GM12865 (cell line): ENCODE data around the gene PPP2R5C.

Experiments
- DNase-seq: peaks from one replicate; pipeline ENCODE4 v3.0.0; 2010; ENCODE audit warnings: low read depth
- H3K4me3 ChIP-seq: 2 replicates; pipeline ENCODE4 v1.5.1; 2011; ENCODE audit warnings: mild to moderate bottlenecking, low read depth, low read length, control low read depth
- CTCF ChIP-seq: IDR thresholded peaks from 2 replicates; pipeline ENCODE4 v1.5.1; 2011; ENCODE audit warnings: low read length, control low read depth, low read depth, inconsistent platforms; ENCODE audit not compliant: insufficient read depth; ENCODE audit errors: missing control alignments

The PPP2R5C gene

GRCh38 chr14:101849125-101849524 is 87.6 kb downstream of the PPP2R5C start:
- no peak overlapping the region for H3K4me3 ChIP-seq
- peak; percentile 73 for DNase-seq
- no peak for TF ChIP-seq CTCF

- DNase-seq: no peak
- no peak for TF ChIP-seq CTCF
- H3K4me3 ChIP-seq: no peak overlapping the region
These were observed 88.1 kb downstream of the PPP2R5C start for GRCh38 chr14:101849640-101850039.

- no peak overlapping the region for H3K4me3 ChIP-seq
- DNase-seq: no peak
- no peak for TF ChIP-seq CTCF
These were observed 89.7 kb downstream of the PPP2R5C start for GRCh38 chr14:101851183-101851582.

GRCh38 chr14:101851736-101852405 is 90.4 kb downstream of the PPP2R5C start:
- TF ChIP-seq CTCF: no peak
- no peak overlapping the region for H3K4me3 ChIP-seq
- DNase-seq: no peak

GRCh38 chr14:101852785-101853184 is 91.3 kb downstream of the PPP2R5C start:
- TF ChIP-seq CTCF: no peak
- DNase-seq: no peak
- H3K4me3 ChIP-seq: no peak overlapping the region

GRCh38 chr14:101853455-101854018 is 92.0 kb downstream of the PPP2R5C start:
- DNase-seq: no peak
- TF ChIP-seq CTCF: no peak
- H3K4me3 ChIP-seq: no peak overlapping the region

GRCh38 chr14:101854366-101854765 is 92.9 kb downstream of the PPP2R5C start:
- no peak for TF ChIP-seq CTCF
- DNase-seq: no peak
- no peak overlapping the region for H3K4me3 ChIP-seq
